GM19240 (cell line): ENCODE measurements around the gene DOK3.

Experiments used
- DNase-seq: peaks from one replicate; pipeline ENCODE4 v3.0.0; 2011; ENCODE audit warnings: low spot score; ENCODE audit not compliant: insufficient read length

Gene DOK3, protein sequence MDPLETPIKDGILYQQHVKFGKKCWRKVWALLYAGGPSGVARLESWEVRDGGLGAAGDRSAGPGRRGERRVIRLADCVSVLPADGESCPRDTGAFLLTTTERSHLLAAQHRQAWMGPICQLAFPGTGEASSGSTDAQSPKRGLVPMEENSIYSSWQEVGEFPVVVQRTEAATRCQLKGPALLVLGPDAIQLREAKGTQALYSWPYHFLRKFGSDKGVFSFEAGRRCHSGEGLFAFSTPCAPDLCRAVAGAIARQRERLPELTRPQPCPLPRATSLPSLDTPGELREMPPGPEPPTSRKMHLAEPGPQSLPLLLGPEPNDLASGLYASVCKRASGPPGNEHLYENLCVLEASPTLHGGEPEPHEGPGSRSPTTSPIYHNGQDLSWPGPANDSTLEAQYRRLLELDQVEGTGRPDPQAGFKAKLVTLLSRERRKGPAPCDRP

DNA sequence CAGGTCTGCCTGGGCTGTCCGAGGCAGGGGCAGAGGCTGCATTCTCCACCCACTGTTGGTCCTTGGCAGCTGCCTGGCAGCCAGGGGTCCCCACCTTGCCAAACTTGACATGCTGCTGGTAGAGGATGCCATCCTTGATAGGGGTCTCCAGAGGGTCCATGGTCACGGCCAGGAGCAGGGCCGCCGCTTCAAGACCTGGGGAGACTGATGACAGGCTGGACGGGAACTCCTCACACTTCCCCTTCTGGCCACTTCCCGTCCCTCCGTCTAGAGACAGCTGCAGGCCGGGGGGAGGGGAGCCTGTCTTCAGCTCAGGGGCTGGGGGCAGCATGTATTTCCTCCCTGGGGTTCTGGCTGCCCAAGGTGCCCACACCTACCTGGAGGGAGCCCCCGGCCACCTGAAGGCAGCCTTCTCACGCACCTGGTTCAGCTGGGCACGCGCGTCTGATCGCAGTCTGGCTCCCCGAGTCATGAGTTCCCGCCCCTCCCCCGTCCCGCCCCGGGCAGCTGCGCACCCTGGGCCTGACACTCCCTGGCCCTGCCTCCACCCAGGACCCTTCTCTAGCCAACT, at the start of gene DOK3:
Gene DOK3 (minus strand): TSS at position 446 of the 571 bp plus-strand sequence. CDS start 286 bp downstream, at position 160.
- DNase-seq: no peak

DNA sequence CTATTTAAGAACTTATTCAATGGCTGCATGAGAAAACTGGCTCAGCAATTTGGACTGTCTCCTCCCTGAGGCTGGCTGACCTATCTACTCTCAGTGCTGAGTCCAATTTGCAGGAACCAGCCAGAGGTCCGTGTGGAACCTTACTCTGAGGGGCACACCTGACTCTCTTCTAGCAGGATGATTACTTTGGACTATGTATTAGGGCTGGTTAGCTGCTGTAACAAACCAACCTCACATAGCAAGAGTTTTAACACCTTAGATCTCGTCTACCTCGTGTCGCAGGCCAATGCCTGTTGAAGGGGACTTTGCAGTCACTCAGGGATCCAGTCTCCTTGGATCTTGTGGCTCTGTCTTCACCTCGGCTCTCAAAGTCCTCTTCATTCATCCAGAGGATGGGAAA, 48.2 kb upstream of the DOK3 start:
- DNase-seq: no peak

DNA sequence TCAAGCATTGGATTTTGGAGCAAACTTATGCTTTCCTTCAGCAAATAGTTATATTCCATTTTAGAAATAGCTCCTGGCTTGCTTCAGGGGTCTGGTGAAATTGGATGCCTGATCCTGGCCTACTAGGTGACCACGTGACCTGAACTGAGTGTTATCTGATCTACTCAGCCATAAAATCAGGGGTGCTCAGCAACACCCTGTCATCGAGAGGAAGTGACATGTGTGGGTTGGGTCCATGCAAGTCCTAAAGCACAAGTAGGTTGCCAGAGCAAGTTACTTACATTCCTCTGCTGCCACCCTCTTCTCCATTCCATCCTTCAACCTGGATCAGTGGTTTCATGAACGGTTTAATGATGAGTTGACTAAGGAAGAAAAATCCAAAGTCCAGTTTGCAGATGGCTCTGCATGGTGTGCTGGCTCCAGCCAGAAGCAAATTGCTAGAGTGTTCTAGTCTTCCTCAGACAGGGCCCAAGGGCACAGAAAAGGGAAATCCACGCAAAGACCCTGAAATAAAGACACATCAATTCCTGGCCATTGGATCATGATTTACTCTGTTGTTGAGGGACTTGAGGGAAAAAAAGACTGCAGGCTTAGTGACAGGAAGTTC, 47.5 kb upstream of the DOK3 start:
- no peak for DNase-seq

DNA sequence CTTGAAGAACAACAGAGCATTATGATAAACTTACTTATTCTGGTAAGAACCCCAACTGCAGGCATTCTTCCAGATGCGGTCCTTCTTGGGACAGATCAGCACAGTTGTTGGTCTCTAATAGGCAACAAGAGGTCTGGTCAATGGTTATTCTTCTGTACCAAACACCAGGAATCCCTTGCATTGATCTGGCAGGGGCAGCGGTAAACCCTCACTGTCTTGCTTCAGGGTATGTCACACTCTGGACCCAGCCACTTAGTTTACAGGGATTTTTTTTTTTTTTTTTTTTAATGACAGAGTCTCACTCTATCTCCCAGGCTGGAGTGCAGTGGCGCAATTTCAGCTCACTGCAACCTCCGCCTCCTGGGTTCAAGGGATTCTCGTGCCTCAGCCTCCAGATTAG, 46.0 kb upstream of the DOK3 start:
- no peak for DNase-seq

- DNase-seq: no peak
Measured at GRCh38 chr5:177555228-177555627, 45.6 kb upstream of the DOK3 start.

DNA sequence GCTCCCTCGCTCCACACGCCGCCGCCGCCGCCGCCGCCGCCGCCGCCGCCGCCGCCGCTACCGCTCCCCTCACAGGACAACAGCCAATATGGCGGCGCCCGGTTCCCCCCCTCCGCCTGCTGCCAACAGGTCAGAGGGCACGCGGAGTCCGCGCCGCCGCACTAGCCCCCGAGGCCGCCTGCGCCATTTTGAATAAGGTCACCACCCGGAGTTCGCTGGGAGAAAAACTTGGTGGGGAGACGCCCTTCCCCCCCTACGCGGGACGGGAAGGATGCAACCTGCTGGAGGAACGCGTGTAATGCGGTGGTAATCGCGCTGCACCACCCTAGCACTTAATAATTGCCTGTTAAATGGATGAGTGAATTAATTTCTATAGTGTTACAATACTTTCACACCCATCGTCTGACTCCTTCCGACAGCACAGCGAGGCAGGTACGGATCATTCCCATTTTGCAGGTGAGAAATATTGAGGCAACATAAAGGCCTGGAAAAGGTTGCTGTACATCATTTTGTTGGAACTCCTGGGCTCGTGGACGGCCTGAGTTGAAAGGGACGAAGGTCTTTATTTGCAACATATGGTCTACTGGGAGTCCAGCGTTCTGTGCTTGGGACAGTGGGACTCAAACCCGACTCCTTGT, 45.0 kb upstream of the DOK3 start, which contains the start of gene FAM193B:
Gene FAM193B (minus strand): TSS at position 90 of the 638 bp plus-strand sequence. CDS start 105 bp downstream, outside the sequence.
- DNase-seq: peak; percentile 100

- DNase-seq: peak; percentile 59
Measured at GRCh38 chr5:177553671-177554429, 44.2 kb upstream of the DOK3 start.

GRCh38 chr5:177552839-177553455, 43.3 kb upstream of the DOK3 start:
- DNase-seq: no peak

DNA sequence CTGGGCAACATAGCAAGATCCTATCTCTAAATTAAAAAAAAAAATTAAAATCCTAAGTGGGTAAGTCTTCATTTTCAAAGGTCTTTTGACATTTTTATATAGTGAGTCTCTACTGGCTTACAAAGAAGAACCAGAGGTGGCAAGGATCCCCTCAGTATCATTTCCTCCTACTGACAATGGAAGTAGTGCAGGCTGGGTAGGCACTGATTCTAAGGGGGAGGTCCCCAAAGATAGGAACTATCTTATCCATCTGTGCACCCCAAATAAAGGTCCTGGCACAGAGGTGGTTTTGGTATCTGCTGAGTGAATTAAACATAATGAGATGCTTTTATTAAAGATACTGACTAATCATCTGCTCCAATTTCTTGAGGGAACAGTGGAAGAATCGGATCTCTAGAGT, 40.5 kb upstream of the DOK3 start:
- DNase-seq: no peak

- no peak for DNase-seq
Measured at GRCh38 chr5:177548495-177548894, 38.9 kb upstream of the DOK3 start.

DNA sequence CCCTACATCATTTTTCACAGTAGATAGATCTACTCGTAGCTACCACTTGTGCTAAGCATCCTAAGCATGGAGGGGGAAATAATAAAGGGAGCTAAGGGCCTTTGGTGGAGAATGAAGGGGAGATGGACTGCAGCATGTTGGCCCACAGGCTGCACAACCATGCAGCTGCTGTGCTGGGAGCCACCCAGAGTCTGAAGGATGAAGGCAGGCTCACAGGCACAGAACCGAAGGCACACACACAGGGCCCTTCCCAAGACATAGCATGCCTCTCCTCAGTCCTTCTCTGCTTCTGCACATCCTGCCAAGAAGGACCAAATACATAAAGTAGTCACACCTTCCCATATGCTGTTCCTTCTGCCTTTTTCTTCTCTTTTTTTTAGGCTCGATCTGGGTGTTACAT, 38.1 kb upstream of the DOK3 start:
- DNase-seq: no peak

GRCh38 chr5:177546258-177546741, 36.7 kb upstream of the DOK3 start:
- no peak for DNase-seq

DNA sequence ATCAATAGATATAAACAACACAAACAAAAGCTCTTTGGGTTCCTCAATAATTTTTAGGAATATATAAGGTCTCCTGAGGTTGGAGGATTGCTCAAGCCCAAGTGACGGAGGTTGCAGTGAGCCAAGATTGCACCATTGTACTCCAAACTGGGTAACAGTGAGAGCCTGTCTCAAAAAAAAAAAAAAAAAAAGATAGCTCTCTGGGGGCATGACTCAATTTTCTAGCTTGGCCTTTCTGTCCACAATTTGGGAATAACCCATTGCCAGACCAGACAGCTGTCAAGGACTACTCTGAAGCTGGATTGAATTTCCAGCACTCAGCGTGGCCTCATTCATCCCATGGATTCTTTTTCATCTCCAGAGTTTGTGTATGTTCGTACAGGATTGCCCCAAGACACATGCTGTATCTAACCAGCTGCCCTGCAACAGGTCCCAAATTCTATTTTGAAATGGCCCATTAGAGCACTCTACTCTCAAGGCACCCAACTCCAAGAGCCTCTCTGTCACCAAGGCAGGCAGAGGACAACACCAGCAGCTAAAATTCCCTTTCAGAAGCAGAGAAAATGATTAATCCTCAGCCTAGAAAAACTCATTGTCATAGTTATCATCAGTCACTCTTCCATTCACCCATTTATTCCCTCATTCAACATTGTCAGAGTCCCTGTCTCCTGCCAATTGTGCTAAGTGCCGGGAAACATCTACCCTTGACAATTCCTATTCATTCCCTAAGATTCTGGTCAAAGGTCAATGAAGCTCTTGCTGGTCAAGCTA, 36.0 kb upstream of the DOK3 start:
- DNase-seq: no peak

DNA sequence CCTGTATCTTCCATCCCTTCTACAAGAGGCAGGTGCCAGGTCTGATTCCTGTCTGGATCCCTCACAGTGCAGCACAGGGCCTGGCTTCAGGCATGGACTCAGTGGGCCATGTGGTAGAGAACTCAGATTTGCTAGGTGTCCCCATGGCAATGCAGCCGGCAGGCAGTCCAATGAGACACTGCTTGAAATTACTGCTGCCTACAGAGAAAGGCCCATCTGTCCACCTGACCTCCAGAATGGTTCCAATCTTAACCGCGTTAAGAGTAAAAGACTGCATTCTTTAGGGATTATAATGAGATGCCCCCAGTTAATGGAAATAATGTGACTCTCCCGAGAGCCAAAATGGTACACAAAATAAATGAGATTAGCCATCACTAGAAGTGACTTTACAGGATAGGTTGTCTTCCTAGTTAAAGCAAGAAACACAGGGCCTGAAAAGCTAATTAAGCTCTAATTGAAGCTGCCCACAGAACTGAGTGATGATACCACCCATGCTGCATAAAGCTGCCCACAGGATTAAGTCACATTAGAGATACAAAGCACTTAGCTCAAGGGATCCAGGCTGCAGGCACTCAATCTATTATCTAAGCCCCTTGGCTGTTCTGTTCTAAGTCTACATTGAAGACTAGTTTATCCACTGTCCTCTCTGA, 33.3 kb upstream of the DOK3 start:
- no peak for DNase-seq

- DNase-seq: no peak
Measured at GRCh38 chr5:177540438-177540837, 30.8 kb upstream of the DOK3 start.

- DNase-seq: no peak
Measured at GRCh38 chr5:177539411-177539810, 29.8 kb upstream of the DOK3 start.

DNA sequence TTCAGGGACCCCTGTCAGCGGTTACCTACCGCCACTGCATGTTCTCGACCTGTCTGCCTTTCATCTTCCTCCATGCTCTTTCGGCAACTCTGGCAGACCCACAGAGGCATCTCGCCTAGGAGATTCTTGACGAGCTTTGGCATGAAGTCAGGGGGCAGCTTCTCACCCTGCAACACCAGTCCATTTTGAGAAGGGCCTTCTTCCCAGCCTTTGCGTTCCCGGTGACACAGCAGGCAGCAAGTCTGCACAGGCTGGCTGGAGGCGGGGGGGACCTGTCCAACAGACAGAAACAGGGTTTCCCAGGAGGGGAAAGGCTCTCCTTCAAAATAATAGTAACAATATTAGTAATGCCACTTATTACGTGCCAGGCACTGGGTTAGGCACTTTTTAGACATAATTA, 29.2 kb upstream of the DOK3 start:
- DNase-seq: no peak

GRCh38 chr5:177537389-177538361, 28.0 kb upstream of the DOK3 start:
- no peak for DNase-seq
